Measurements from ENCODE around the gene PACS1.

Gene PACS1

DNA sequence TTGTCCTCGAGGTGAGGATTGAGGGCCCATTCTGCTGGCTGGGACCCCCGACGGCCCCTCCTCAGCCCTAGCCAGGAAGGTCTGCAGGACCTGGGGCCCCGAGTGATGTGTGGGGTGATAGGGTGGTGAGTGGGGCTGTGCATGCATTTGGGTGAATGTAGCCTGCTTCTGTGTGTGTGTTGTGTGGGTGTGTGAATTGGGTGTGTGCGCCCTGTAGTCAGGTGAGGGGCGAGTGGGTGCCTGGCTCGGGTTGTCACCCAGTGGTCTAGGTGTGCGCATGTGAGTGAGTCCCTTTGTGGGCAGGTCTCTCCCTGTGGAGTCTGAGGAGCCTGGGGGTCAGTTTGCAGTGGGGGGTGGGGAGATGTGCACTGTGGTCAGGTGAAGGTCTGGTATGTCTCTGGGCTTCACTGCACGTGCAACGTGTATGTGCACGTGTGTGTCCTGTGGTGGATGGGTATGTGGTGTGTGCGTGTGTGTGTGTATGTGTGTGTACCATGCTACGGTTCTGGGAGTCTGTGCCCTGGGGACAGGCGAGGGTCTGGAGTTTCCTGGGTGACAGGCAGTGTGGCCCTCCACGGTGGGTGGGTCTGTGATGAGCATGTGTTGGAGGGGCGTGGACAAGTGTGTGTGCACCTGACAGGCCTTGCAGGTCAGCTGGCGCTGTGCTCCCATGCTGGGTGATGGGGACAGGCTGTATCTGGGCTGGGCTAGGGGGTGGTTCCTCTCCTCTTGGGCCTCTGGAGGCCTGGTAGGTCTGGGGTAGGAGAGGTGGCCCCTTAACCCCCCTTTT, 222.7 kb downstream of the PACS1 start:
- Histone ChIP-seq H3K9ac (ENCODE audit: low read depth, low read length) (no peak overlapping the region), H3K4me3 (ENCODE audit: low read length) (no peak overlapping the region; the same call in 1 of the 2 replicates), H3K27ac (ENCODE audit: low read length) (no peak overlapping the region), H3K36me3 (ENCODE audit: insufficient read depth, low read depth, low read length) (no peaks in the 10 kb centered on the region), H3K27me3 (ENCODE audit: insufficient read depth, low read length) (peaks cover 50% of the 10 kb centered on the region), H3K9me3 (ENCODE audit: insufficient read depth, low read depth, low read length) (no peaks in the 10 kb centered on the region), H3K4me1 (ENCODE audit: insufficient read depth, low read length) (peaks cover 6% of the 10 kb centered on the region; the same call in 1 of the 2 replicates)

- Histone ChIP-seq H3K4me3 (ENCODE audit: low read length) (no peak overlapping the region), H3K36me3 (ENCODE audit: insufficient read depth, low read depth, low read length) (no peaks in the 10 kb centered on the region), H3K27me3 (ENCODE audit: insufficient read depth, low read length) (peaks cover 50% of the 10 kb centered on the region), H3K9me3 (ENCODE audit: insufficient read depth, low read depth, low read length) (no peaks in the 10 kb centered on the region), H3K27ac (ENCODE audit: low read length) (no peak overlapping the region), H3K4me1 (ENCODE audit: insufficient read depth, low read length) (peaks cover 6% of the 10 kb centered on the region; the same call in 1 of the 2 replicates), H3K9ac (ENCODE audit: low read depth, low read length) (no peak overlapping the region)
These were observed 223.3 kb downstream of the PACS1 start for GRCh38 chr11:66293352-66293751.

- Histone ChIP-seq H3K4me3 (ENCODE audit: low read length) (no peak overlapping the region), H3K27ac (ENCODE audit: low read length) (no peak overlapping the region), H3K9ac (ENCODE audit: low read depth, low read length) (no peak overlapping the region), H3K36me3 (ENCODE audit: insufficient read depth, low read depth, low read length) (no peaks in the 10 kb centered on the region), H3K4me1 (ENCODE audit: insufficient read depth, low read length) (peaks cover 6% of the 10 kb centered on the region; the same call in 1 of the 2 replicates), H3K9me3 (ENCODE audit: insufficient read depth, low read depth, low read length) (no peaks in the 10 kb centered on the region), H3K27me3 (ENCODE audit: insufficient read depth, low read length) (peaks cover 50% of the 10 kb centered on the region)
These were observed 223.9 kb downstream of the PACS1 start for GRCh38 chr11:66293777-66294625.

All from iPS-20b (cell line).